ENCODE data around the gene SSB.
"Not testable (repeated sequence)": the region's sequence is repeated elsewhere in the genome, so short reads cannot be mapped to it uniquely, and the experiment has no call there.

Gene SSB

GRCh38 chr2:169781249-169782013 is 17.2 kb upstream of the SSB start:
- in situ Hi-C loops (cut with HindIII; ENCODE audit: low sequenced_read_pairs), result no loop called here

GRCh38 chr2:169782513-169782912 is 16.2 kb upstream of the SSB start:
- in situ Hi-C loops (cut with HindIII; ENCODE audit: low sequenced_read_pairs), result no loop called here

GRCh38 chr2:169790581-169790980 is 8.1 kb upstream of the SSB start:
- in situ Hi-C loops (cut with HindIII; ENCODE audit: low sequenced_read_pairs), result no loop called here

- in situ Hi-C loops (cut with HindIII; ENCODE audit: low sequenced_read_pairs), result no loop called here
These were observed 3.5 kb upstream of the SSB start for GRCh38 chr2:169795181-169795580.

- in situ Hi-C loops (cut with HindIII; ENCODE audit: low sequenced_read_pairs), result no loop called here
These were observed 2.2 kb upstream of the SSB start for GRCh38 chr2:169796441-169796840.

- in situ Hi-C loops (cut with HindIII; ENCODE audit: low sequenced_read_pairs), result no loop called here
These were observed 1.1 kb upstream of the SSB start for GRCh38 chr2:169797601-169798000.

- in situ Hi-C loops (cut with HindIII; ENCODE audit: low sequenced_read_pairs), result no loop called here
These were observed 314 bp upstream of the SSB start for GRCh38 chr2:169798397-169798717.

GRCh38 chr2:169803480-169803879 is 4.8 kb downstream of the SSB start:
- in situ Hi-C loops (cut with HindIII; ENCODE audit: low sequenced_read_pairs), result loop anchor here (5.0 kb wide), 1 partner anchor 71 kb away; the partner anchor contains the start of gene KLHL23

GRCh38 chr2:169806586-169806985 is 7.9 kb downstream of the SSB start:
- in situ Hi-C loops (cut with HindIII; ENCODE audit: low sequenced_read_pairs), result no loop called here

- in situ Hi-C loops (cut with HindIII; ENCODE audit: low sequenced_read_pairs), result no loop called here
These were observed 9.6 kb downstream of the SSB start for GRCh38 chr2:169808221-169808620.

GRCh38 chr2:169815849-169816248 is 17.2 kb downstream of the SSB start:
- in situ Hi-C loops (cut with HindIII; ENCODE audit: low sequenced_read_pairs), result no loop called here

GRCh38 chr2:169816961-169817360 is 18.3 kb downstream of the SSB start:
- in situ Hi-C loops (cut with HindIII; ENCODE audit: low sequenced_read_pairs), result not testable (repeated sequence)

- in situ Hi-C loops (cut with HindIII; ENCODE audit: low sequenced_read_pairs), result not testable (repeated sequence)
These were observed 18.7 kb downstream of the SSB start for GRCh38 chr2:169817369-169817768.

- in situ Hi-C loops (cut with HindIII; ENCODE audit: low sequenced_read_pairs), result no loop called here
These were observed 19.6 kb downstream of the SSB start for GRCh38 chr2:169818241-169818640.

GRCh38 chr2:169819106-169819505 is 20.4 kb downstream of the SSB start:
- in situ Hi-C loops (cut with HindIII; ENCODE audit: low sequenced_read_pairs), result no loop called here

GRCh38 chr2:169820101-169820500 is 21.4 kb downstream of the SSB start:
- in situ Hi-C loops (cut with HindIII; ENCODE audit: low sequenced_read_pairs), result not testable (repeated sequence)

GRCh38 chr2:169822036-169822435 is 23.4 kb downstream of the SSB start:
- in situ Hi-C loops (cut with HindIII; ENCODE audit: low sequenced_read_pairs), result no loop called here

GRCh38 chr2:169822785-169823392 is 24.2 kb downstream of the SSB start:
- in situ Hi-C loops (cut with HindIII; ENCODE audit: low sequenced_read_pairs), result no loop called here

GRCh38 chr2:169823996-169824372 is 25.3 kb downstream of the SSB start:
- in situ Hi-C loops (cut with HindIII; ENCODE audit: low sequenced_read_pairs), result no loop called here

GRCh38 chr2:169824373-169825333 is 26.0 kb downstream of the SSB start, which contains the start of gene METTL5:
Gene METTL5 (minus strand): TSS chr2:169824905. CDS start chr2:169824597, 308 bp downstream.
- in situ Hi-C loops (cut with HindIII; ENCODE audit: low sequenced_read_pairs), result no loop called here

Measured in endothelial cell of hepatic sinusoid (primary cell).